Inflammatory macrophage treated with lipopolysaccharide for 1 hour (primary cell): ENCODE measurements around the gene ZDHHC21.
"Not testable (repeated sequence)": the region's sequence is repeated elsewhere in the genome, so short reads cannot be mapped to it uniquely, and the experiment has no call there.

Source experiments
- DNase-seq, 2 donors: peaks; one replicate each; pipeline ENCODE4 v3.0.0-alpha.2; 2020 to 2022

ZDHHC21 gene

GRCh38 chr9:14693251-14693861 lies at the start of gene ZDHHC21:
TSS of gene ZDHHC21 (minus strand) at chr9:14693432. CDS start at chr9:14674340, 19,092 bp downstream.
- DNase-seq = peak; percentile 65 to 66

GRCh38 chr9:14741369-14741768 lies 48.1 kb upstream of the ZDHHC21 start:
- no peak for DNase-seq

GRCh38 chr9:14733133-14733532 lies 39.9 kb upstream of the ZDHHC21 start:
- no peak for DNase-seq

- DNase-seq = no peak
Measured at GRCh38 chr9:14731294-14731981, 38.2 kb upstream of the ZDHHC21 start.

GRCh38 chr9:14730461-14730898 lies 37.2 kb upstream of the ZDHHC21 start:
- DNase-seq = no peak

GRCh38 chr9:14723301-14723700 lies 30.1 kb upstream of the ZDHHC21 start:
- DNase-seq = no peak

GRCh38 chr9:14722391-14723035 lies 29.3 kb upstream of the ZDHHC21 start, which contains the start of gene CER1:
TSS of gene CER1 (minus strand) at chr9:14722733. CDS start at chr9:14722672, 61 bp downstream.
- DNase-seq = no peak

- no peak for DNase-seq
Measured at GRCh38 chr9:14719231-14719923, 26.1 kb upstream of the ZDHHC21 start.

GRCh38 chr9:14715102-14715501 lies 21.9 kb upstream of the ZDHHC21 start:
- no peak for DNase-seq

GRCh38 chr9:14713187-14713767 lies 20.0 kb upstream of the ZDHHC21 start:
- no peak for DNase-seq

GRCh38 chr9:14710804-14711203 lies 17.6 kb upstream of the ZDHHC21 start:
- no peak for DNase-seq

GRCh38 chr9:14706530-14707140 lies 13.4 kb upstream of the ZDHHC21 start:
- no peak for DNase-seq

- no peak for DNase-seq
Measured at GRCh38 chr9:14705079-14705478, 11.8 kb upstream of the ZDHHC21 start.

- DNase-seq = no peak
Measured at GRCh38 chr9:14704281-14704680, 11.0 kb upstream of the ZDHHC21 start.

- DNase-seq = no peak
Measured at GRCh38 chr9:14702200-14702720, 9.0 kb upstream of the ZDHHC21 start.

- DNase-seq = peak; percentile 12 to 23
Measured at GRCh38 chr9:14692470-14693250, 572 bp downstream of the ZDHHC21 start.

GRCh38 chr9:14690948-14691730 lies 2.1 kb downstream of the ZDHHC21 start:
- DNase-seq = peak in 1 of 2 donors; percentile 7

GRCh38 chr9:14687042-14687719 lies 6.1 kb downstream of the ZDHHC21 start:
- DNase-seq = no peak

GRCh38 chr9:14686168-14686567 lies 7.1 kb downstream of the ZDHHC21 start:
- DNase-seq = no peak

GRCh38 chr9:14682616-14683015 lies 10.6 kb downstream of the ZDHHC21 start:
- DNase-seq = not testable (repeated sequence)
